NCI-H446 (cell line): ENCODE data around the gene HOXD10.
A peak's percentile ranks its signal among the peaks of the same experiment; 100 is the strongest.

Source experiments
- DNase-seq, 2 experiments: peaks; one replicate each; lab custom pipeline; 2025; lab: John Stamatoyannopoulos, UW

Gene HOXD10

GRCh38 chr2:176082824-176083751, 33.5 kb upstream of the HOXD10 start:
- DNase-seq = no peak

- no peak for DNase-seq
Observed at GRCh38 chr2:176083796-176084261, 32.7 kb upstream of the HOXD10 start, which contains the start of gene EVX2. Gene EVX2 (minus strand): TSS chr2:176083962. CDS start chr2:176083776, 186 bp downstream.

- no peak for DNase-seq
Observed at GRCh38 chr2:176084611-176085119, 31.9 kb upstream of the HOXD10 start.

DNA sequence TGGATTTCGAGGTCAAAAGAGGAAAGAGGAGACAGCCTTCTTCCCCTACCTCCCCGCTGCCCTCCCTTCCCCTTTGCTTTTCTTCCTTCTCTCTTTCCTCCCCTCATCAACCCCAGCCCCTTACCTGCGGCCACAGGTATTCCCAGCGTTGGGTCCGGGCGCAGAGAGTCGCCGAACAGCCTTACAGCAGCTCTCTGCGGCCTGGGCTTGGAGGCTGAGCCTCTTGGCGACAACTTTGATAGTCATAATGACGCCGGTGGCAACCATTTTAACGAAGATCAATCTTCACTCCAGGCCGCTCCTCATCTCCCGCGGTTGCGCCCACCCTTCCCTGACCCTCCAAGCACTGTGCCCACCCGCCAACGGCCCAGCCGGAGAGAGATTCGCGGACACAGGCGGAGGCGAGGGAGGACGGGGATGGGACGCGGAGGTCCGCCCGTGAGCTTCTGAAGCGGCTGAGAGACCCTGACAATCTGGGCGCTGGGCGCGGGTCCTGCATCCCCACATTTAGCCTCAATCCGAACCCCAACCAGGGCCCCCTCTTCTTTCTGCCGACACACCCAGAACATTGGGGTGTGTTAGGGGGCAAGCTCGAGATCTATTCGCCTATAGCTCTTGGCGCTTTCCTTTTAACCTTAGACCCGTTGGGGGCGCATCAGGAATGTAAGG, 31.3 kb upstream of the HOXD10 start:
- no peak for DNase-seq

GRCh38 chr2:176085861-176086771, 30.5 kb upstream of the HOXD10 start:
- peak in 1 of 2 experiments; percentile 31 for DNase-seq

DNA sequence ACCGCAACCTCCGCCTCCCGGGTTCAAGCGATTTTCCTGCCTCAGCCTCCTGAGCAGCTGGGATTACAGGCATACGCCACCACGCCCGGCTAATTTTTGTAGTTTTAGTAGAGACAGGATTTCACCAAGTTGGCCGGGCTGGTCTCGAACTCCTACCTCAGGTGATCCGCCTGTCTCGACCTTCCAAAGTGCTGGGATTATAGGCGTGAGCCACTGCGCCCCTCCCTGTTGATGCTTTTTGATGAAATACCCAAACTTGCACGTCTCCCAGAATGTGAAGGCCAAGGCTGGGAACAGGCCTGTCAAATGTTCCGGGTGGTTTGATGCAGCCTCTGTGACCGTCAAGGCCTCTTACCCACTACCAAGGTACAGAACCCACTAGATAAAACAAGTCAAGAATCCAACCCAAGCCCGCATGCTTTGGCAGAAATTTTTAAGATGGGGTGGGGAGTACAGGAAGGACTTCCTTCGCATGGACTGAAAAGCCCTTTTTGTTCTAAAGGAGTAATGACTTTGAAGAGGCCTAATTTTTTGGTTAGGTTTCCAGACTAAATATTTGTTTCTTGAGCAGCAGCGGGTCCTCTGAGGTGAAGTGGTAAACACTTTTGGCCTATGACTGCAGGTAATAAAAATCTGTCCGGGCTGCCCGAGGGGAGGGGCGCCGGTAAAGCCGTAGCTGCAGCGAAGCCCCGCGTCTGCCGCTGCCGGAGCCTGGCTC, 29.1 kb upstream of the HOXD10 start:
- DNase-seq = no peak

DNA sequence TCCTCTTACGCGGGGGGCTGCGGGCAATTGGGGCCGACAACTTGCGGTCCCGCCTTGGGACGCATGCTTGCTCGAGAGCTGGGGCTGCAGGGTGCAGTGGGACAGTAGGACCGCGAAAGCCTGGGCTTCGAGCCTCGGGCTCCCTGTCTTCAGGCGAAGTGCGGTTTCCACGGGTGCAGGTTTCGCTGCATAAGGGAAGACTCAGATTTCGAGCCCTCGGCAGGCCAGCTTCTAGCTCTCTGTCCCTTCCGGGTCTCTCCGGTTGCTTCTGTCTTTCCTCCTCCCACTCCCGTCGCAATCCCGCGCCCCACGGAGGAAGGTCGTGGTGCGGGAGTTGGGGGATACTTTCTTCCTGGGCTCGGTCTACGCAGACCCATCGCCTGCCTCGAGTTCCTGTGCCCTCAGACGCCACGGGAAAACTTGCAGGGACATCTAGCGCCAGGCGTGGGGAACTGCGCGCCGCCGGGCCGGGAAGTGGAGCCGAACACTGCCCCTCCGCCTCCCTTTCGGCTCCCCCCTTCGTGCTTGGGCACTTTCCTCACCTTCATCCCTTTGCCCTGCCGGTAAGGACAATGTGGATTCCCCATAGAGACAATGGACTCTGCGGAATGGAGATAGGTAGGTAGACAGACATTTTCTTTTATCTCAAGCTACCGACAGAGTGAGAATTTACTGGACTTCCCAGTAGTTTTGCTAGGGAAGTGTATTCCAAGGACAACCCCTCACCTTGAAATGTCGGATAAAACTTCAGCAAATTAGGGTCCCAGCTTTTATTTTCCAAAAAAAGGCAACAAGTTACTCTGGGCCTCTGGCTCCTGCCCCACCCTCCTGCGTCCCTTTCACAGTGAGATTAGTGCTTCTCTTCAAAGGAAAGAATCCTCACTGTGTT, 28.3 kb upstream of the HOXD10 start:
- DNase-seq = peak; percentile 35 to 61

DNA sequence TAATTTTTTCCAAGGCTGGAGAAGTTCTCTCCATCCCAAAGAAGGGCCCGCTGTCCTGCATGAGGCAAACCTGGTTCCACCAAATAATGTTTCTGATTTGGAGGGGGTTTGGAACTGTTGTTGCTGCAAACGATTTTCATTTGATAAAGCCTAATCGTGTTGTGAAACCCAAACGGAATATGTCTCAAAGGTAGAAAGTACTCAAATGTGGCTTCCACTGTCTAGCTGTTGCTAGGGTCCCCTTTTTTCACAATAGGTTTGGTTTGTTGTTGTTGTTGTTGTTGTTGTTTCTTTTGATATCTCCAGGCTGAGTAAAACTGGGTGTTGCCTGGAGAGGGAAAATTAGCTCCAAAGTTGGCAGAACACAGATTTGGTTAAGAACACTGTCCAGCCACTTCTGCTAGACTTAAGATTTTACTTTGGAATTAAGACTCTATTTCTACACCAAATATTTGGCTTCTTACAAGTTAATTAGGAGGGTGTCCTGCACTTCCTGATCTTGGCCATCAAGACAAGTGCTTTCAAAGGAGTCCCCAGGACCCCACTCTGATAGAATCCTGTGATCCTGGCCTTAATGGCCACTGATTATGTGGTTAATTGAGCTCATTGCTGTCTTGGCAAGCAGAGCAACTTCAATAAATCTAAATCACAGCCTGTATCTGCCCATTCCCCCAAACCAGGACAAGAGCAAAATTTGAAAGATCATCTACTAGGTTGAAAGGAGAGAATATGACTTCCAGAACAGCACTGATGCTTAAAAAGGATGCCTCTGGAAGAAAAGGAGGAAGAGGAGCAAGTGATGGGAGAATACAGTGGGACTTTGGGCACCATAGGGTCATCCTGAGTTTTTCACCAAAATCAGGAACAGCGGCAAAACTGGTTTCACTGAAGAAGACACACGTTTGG, 27.4 kb upstream of the HOXD10 start:
- DNase-seq = no peak

- no peak for DNase-seq
Observed at GRCh38 chr2:176089843-176090395, 26.7 kb upstream of the HOXD10 start.

GRCh38 chr2:176090862-176091261, 25.7 kb upstream of the HOXD10 start:
- DNase-seq = no peak

DNA sequence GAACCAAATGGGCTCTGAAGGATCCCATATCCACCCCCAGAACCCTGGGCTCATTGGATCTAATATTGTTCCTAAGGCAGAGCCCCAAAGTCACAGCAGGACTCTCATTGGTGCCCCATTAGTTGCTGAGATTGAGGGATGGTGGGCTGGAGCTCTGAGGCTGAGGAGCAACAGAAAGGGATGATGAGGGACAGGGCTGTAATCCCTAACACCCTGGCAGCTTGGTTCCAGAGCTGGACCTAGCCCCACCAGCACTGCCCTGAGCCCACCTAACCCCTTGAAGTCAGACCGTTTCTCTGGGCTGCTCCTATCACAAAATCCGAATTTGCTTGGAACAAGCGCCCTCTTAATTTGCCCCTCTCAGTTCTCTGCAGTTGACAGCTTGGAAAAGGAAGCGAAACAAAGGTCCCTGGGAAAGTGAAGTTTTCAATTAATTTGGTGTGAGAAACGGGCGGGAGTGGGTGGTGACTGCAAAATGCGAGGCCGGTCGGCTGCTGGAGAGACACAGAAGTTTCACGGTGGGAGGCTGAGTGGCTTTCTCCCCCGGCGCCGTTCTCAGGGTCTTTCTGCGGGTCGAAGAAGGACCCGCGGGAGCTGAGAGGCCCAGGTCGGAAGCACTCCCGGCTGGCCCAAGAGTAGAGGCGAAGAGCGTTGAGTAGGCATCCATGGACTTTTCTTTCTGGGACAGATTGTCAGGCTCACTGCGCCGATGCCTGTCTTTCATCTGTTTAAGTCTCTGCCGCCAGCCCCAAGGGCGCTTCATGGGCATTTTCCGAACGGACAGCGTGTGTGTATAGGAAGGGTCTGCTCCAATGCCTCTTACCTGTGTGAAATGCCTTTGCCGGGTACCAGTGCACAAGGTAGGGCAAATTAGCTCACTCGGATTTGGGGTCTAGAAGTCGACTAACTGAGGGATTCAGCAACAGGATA, 25.0 kb upstream of the HOXD10 start:
- DNase-seq = no peak

DNA sequence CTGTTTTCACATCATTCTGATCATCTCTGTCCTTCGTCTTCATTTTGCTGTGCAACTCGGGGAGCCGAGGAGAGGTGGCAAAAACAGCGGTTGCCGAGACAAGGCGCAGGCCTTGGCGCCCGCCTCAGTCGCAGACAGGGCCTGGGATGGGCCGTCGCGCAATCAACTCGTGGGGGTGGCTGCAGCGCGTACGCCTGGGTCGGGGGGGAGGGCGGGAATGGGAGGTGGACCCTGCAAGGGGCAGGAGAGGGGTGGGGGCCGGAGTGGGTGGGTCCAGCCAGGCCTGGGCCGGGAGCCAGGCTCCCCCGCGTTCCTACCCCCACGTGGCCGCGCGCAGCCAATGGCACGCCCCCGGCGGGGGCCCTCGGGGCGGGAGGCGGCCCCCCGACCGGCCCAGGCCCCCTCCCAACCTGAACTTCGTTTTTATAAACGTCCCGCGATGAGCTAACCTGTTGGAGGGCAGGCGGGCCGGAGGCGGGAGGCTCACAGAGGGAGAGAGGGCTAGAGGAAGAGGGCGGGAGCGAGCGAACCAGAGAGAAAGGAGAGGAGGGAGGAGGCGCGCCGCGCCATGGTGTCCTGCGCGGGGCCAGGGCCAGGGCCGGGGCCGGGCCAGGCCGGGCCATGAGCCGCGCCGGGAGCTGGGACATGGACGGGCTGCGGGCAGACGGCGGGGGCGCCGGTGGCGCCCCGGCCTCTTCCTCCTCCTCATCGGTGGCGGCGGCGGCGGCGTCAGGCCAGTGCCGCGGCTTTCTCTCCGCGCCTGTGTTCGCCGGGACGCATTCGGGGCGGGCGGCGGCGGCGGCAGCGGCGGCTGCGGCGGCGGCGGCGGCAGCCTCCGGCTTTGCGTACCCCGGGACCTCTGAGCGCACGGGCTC, 24.1 kb upstream of the HOXD10 start, which contains the start of gene HOXD13:
Gene HOXD13 (plus strand): TSS at position 452 of the 875 bp plus-strand sequence. CDS start 170 bp downstream, at position 622.
- DNase-seq = no peak

- no peak for DNase-seq
Observed at GRCh38 chr2:176093145-176093897, 23.3 kb upstream of the HOXD10 start.

DNA sequence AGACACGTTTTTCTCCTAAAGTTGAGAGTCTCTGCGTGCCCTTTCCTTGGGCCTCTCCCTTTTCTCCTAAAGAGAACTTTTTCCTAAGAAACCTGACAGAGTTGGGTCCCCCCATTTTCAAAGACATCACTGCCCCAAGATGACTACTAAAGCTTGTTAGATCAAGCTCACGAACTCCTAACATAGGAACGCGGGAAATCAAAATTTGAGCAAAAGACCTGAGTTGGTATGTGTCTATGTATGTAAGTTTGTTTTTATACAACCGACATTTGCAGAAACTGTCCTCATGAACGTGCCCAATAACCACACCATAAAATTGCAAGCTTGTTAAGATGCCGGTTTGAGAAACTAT, 22.7 kb upstream of the HOXD10 start:
- DNase-seq = no peak

- DNase-seq = no peak
Observed at GRCh38 chr2:176094349-176094748, 22.2 kb upstream of the HOXD10 start.

GRCh38 chr2:176095421-176095820, 21.2 kb upstream of the HOXD10 start:
- no peak for DNase-seq
